Measurements from ENCODE around the gene KCNQ1. TPM values are rescaled to one million over a fixed set of nuclear protein-coding genes. Genes with fewer than 3 reads are reported as not detected.

KCNQ1 gene
- polyA plus RNA-seq, 5 donors = 6.2 to 11.5 (median 8.5) TPM

GRCh38 chr11:2549876-2550605 lies 105.2 kb downstream of the KCNQ1 start:
- peak; percentile 57 to 64 for DNase-seq

- no peak for DNase-seq
These were observed 105.8 kb downstream of the KCNQ1 start for GRCh38 chr11:2550606-2550970.

DNA sequence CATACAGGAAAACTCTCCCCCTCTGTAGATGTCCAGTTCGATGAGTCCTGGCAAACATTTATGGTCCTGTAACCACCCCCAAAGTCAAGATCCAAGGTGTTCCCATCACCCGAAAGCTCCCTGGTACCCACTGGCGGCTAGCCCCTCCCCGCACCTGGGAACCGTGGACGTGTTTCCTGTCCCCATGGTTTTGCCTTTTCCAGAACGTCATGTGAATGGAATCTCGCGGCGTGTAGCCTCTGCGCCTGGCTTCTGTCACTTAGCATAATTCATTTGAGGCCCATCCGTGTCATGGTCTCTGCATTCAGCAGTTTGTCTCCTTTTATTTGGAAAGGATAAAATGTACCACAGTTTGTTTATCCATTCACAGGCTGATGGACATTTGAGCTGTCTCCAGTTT lies 106.3 kb downstream of the KCNQ1 start:
- DNase-seq = no peak

DNA sequence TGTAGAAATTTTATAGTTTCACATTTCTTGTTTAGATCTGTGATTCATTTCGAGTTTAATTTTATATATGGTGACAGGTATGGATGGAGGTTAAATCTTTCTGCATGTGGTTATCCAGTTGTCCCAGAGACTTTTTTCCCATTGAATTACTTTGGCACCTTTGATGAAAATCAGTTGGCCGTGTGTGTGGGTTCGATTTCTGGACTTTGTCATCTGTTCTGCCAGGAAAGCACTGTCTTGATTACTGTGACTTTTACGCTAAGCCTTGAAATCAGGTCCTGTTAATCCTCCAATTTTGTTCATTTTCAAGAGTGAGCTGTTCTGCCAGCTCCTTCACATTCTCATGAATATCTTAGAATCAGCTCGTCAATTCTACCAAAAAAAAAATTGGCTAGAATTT lies 107.4 kb downstream of the KCNQ1 start:
- DNase-seq = no peak

- no peak for DNase-seq
These were observed 108.4 kb downstream of the KCNQ1 start for GRCh38 chr11:2553198-2553597.

GRCh38 chr11:2553886-2554285 lies 109.1 kb downstream of the KCNQ1 start:
- no peak for DNase-seq

GRCh38 chr11:2554338-2555207 lies 109.8 kb downstream of the KCNQ1 start:
- no peak for DNase-seq

DNA sequence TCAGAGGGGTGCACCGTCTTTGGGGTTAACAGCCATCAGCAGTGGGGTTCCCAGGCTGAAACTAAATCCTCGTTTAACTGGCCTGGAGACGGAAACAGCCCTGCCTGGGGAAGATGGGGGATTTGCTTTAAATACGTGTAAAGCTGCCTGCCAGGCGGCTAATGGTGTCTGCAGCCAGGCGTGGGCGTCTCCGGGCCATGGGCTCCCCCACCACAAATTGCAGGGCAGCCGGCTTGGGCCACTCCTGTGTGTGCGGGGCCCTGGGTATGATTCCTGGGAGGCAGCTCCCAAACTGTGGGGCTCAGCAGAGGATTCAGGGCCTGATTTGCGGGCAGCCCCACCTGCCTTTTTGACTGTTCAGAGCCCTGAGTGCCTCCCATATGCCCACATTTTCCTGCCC lies 110.5 kb downstream of the KCNQ1 start:
- no peak for DNase-seq

DNA sequence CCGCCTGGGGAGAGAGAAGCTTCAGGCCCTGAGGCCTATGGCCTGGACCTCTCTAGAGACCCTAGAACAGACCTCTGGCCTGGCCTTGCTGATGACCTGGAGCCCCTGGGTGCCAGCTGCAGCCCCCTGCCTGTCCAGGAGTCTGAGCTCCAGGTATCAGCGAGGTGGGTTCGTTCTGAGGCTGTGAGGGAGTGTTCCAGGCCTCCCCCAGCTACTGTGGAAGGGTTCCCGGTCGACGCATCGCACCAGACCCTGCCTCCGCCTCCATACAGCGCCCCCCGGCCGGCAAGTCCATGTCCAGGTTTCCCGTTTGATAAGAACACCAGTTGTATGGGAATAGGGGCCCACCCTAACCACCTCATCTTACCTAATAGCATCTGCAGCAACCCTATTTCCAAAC lies 111.1 kb downstream of the KCNQ1 start:
- DNase-seq = no peak

DNA sequence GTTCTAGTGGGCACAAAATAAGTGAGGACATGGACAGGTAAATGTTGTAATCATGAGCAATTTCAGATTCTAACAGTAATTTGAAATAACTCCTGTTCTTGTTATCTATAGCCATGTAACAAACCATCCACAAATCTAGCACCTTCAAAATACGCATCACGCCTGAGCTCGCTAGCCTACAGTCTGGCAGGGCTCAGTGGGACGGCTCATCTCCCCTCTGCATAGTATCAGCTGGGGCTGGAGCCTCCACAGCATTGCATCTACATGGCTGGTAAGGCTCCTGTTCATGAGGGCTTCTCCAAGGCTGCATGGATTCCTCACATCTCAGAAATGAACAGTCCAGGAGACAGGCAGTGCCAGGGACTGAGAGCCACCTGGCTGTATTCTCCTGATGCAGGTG lies 112.6 kb downstream of the KCNQ1 start:
- DNase-seq = no peak

GRCh38 chr11:2558397-2558796 lies 113.6 kb downstream of the KCNQ1 start:
- no peak for DNase-seq

DNA sequence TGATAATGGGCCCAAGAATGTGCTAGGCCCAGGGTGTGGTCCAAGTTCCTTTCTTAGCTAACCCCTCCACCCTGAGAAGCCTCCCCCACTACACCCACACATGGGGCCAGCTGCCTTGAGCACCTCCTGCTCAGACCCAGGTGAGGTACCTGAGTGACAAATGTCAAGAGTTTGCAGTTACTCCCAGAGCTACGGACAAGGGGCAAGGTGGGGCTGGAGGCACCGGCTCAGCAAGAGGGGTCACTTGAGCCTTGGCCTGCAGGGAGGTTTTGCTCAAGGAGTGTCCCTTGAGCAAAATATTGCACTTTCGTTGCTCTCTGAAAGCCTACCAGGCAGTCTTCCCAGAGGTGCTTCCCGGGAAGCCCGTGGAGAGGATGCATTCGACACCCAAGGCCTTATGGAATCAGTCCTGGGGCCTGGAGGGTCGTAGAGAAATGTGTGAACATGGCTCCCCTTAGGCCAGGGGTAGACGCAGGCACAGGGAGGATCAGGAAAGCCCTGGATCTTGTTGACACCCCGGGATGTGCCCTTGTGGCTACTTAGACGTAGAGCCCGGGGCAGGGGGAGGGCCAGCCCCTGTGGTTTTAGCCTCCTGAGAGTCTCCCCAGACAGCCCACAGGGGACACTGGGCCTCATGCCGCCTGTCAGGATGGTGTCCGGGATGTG lies 114.2 kb downstream of the KCNQ1 start:
- no peak for DNase-seq

GRCh38 chr11:2559527-2560311 lies 114.9 kb downstream of the KCNQ1 start:
- no peak for DNase-seq

DNA sequence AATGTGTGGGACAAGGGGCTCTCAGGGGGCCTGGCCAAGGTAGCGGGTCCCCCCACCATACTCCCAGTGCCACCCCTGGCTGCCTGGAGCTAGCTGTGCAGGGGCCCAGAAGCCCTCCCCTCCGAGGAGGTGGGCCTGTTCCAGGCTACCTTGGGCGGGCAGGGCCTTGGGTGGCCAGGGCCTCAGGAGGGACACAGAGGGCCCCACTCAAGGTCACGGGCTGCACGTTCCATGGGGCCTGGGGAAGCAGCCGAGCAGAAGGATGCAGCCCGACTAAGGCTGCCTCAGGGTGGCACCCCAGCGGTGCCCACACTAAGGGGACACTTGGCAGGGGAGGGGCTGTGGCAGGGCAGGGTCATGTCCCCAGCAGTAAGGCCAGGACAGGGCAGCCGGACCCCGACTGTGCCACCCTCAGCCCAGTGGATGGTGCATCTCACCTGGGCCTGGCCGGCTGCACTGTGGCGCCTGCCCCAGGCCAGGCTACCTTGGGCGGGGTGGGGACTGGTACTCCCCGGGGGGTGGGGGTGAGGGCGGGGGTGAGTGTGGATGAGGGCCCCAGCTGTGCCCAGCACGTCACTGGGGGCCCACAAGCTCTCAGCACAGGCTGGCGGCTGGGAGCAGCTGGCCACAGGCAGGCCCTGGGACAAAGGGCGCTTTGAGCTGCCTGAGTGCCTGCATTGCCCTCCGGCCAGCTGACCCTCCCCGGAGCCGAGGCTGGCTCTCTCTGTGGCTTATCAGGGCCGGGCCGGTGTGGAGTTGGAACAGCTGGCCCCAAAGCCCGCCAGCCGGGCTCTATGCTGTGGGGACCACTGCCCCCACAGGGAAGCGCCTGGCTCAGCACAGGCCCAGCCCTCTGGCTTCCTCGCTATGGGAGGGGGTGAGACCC lies 117.1 kb downstream of the KCNQ1 start:
- no peak for DNase-seq

- no peak for DNase-seq
These were observed 118.0 kb downstream of the KCNQ1 start for GRCh38 chr11:2562890-2563212.

DNA sequence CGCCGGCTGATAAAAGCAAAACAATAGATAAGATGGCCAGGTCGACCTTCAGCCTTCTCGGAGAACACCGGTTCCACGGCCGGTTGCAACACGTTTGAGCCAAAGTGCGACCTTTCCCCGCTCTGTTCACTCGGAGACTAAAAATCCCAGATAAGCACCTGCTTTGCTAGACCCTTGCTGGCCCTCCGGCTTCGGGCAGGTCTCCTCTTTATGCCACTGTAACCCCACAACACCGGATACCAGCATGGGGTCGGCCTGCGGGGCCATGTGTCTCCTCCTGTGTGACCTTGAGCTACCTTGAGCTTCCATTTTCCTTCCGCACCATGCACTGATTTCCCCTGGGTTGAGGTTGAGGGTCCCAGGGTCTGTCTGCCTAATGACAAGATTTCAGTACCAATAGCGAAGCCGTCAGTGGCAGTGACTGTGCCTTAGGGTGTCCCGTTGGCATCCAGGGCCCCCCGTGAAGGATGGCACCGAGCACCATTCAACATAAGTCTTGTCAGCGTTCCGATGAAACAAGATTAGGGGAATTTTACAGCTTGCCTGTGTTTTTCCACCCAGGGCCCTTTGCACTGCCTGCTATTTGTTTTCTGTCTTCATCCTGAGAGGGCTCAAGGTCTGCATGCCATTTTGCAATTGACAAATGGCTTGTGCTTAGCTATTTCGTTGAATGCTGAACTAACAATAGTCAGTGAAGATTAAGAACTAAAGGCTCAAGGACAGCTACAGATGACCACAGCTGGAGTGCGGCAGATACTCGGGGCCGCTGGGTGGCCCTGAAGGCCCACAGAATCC lies 118.6 kb downstream of the KCNQ1 start:
- DNase-seq = no peak

DNA sequence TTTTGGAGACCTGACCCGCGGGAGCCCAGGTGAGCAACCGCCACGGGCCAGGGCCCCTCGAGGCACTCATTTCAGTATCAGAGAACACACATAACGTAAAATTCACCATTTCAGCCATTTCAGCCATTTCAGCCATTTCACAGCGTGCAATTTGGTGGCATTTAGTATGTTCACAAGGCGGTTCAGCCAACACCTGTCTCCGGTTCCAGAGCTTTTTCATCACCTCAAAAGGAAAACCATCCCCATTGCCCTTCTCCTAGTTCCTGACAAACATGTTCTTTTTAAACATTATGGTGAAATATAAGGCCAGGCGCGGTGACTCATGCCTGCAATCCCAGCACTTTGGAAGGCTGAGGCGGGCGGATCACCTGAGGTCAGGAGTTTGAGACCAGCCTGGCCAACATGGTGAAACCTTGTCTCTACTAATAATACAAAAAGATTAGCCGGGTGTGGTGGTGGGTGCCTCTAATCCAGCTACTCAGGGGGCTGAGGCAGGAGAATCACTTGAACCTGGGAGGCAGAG lies 119.3 kb downstream of the KCNQ1 start:
- no peak for DNase-seq

DNA sequence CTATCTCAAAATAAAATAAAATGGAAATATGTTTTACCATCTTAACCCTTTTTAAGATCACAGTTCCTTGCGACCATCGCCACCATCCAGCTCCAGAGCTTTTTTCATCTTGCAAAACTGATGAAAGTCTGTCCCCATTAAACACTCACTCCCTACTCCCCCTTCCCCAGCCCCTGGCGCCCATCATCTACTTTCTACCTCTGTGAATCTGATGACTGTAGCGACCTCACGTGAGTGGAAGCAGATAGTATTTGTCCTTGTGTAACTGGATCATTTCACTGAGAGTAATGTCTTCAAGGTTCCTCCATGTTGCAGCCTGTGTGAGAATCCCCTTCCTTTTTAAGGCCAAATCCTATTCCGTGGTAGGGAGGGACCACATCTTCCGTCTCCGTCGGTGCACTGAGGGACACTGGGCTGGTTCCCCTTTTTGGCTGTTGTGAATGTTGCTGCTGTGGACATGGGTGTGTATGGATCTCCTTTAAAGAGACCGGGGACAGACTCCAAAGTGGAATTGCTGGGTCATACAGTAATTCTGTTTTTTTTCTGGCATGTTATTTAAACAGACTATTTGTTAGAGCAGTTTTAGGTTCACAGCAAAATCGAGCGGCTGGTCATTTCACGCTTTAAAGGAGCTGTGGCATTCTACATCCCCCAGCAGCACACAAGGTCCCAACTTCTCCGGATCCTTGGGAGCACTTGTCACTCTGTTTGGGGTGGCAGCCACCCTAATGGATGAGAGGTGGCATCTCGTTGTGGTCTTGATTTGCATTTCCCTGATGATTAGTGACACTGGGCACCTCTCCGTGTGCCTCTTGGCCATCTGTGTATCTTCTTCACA lies 120.0 kb downstream of the KCNQ1 start:
- no peak for DNase-seq

All from right lung (tissue), 5 donors.